HEK293 (cell line): ENCODE data around the gene SP8.
A peak's percentile ranks its signal among the peaks of the same experiment; 100 is the strongest.

Experiments used
- CTCF ChIA-PET: fragments of 350-600 bp; formaldehyde crosslinking; extraction: SDS; loops from one replicate; lab custom pipeline; 2021; ENCODE audit warnings: antibody characterized with exemption; lab: Yijun Ruan, JAX
- POLR2A ChIA-PET: fragments of 300-600 bp; formaldehyde crosslinking; extraction: SDS; loops from one replicate; lab custom pipeline; 2020; ENCODE audit warnings: antibody characterized with exemption, inconsistent platforms; lab: Yijun Ruan, JAX
- H3K27ac ChIP-seq: fragments of 200-500 bp; sonication (Bioruptor generic); 2 replicates; pipeline ENCODE4 v1.5.1; 2014; ENCODE audit warnings: low read depth, low read length, control low read depth, inconsistent platforms; ENCODE audit errors: extremely low read depth
- H3K36me3 ChIP-seq, 2 experiments: fragments of 200-500 bp in 1 of 2; sonication (Bioruptor generic) in 1 of 2; 1 replicate in 1 of 2; 2 replicates in 1 of 2; pipeline ENCODE4 v1.5.1; 2014 to 2017; ENCODE audit warnings: inconsistent platforms in 2 of 2, low read length in 2 of 2; ENCODE audit not compliant: control insufficient read depth in 2 of 2, insufficient read depth in 1 of 2
- H3K4me1 ChIP-seq: fragments of 200-500 bp; sonication (Bioruptor generic); 2 replicates; pipeline ENCODE4 v1.5.1; 2014; ENCODE audit warnings: mild to moderate bottlenecking, low read length, inconsistent platforms; ENCODE audit not compliant: control insufficient read depth, insufficient read depth
- H3K4me3 ChIP-seq: 2 replicates; pipeline ENCODE4 v1.5.1; 2011; ENCODE audit warnings: low read depth, mild to moderate bottlenecking, control low read depth, low read length, moderate library complexity
- H3K9me3 ChIP-seq: fragments of 200-500 bp; sonication (Bioruptor generic); 2 replicates; pipeline ENCODE4 v1.5.1; 2014; ENCODE audit warnings: low read depth, low read length, inconsistent platforms; ENCODE audit not compliant: control insufficient read depth, insufficient read depth
- EGR2 ChIP-seq: fragments of 450-650 bp; formaldehyde crosslinking; IDR thresholded peaks from 2 replicates; pipeline ENCODE4 v1.5.1; 2016; ENCODE audit warnings: low read depth, missing biosample characterization, missing genetic modification characterization
- ELK4 ChIP-seq: IDR thresholded peaks from 2 replicates; pipeline ENCODE4 v1.6.1; 2011; ENCODE audit warnings: mild to moderate bottlenecking, low read depth, low read length, borderline replicate concordance
- GFI1B ChIP-seq: fragments of 450-650 bp; formaldehyde crosslinking; IDR thresholded peaks from 2 replicates; pipeline ENCODE4 v1.5.1; 2016; ENCODE audit warnings: missing biosample characterization, missing genetic modification characterization
- HOXD13 ChIP-seq: sonication (generic); formaldehyde crosslinking; IDR thresholded peaks from 2 replicates; pipeline ENCODE4 v1.8.0; 2022; ENCODE audit warnings: missing genetic modification reagents, borderline replicate concordance
- SCRT1 ChIP-seq: fragments of 450-650 bp; formaldehyde crosslinking; IDR thresholded peaks from 2 replicates; pipeline ENCODE4 v1.5.1; 2016; ENCODE audit warnings: missing biosample characterization, missing genetic modification characterization, borderline replicate concordance
- ZBTB10 ChIP-seq: fragments of 450-650 bp; formaldehyde crosslinking; IDR thresholded peaks from 2 replicates; pipeline ENCODE4 v1.5.1; 2016; ENCODE audit warnings: missing biosample characterization, missing genetic modification characterization
- ZBTB8A ChIP-seq: fragments of 450-650 bp; formaldehyde crosslinking; IDR thresholded peaks from 2 replicates; pipeline ENCODE4 v1.5.1; 2016; ENCODE audit warnings: missing biosample characterization, missing genetic modification characterization
- ZFP3 ChIP-seq: fragments of 450-650 bp; formaldehyde crosslinking; IDR thresholded peaks from 2 replicates; pipeline ENCODE4 v1.5.1; 2016; ENCODE audit warnings: low read depth, missing biosample characterization, missing genetic modification characterization
- ZNF138 ChIP-seq: fragments of 450-650 bp; formaldehyde crosslinking; IDR thresholded peaks from 2 replicates; pipeline ENCODE4 v1.5.1; 2016; ENCODE audit warnings: missing biosample characterization, missing genetic modification characterization, borderline replicate concordance
- ZNF18 ChIP-seq: fragments of 450-650 bp; formaldehyde crosslinking; IDR thresholded peaks from 2 replicates; pipeline ENCODE4 v1.5.1; 2016; ENCODE audit warnings: missing biosample characterization, missing genetic modification characterization
- ZNF280D ChIP-seq: fragments of 450-650 bp; formaldehyde crosslinking; IDR thresholded peaks from 2 replicates; pipeline ENCODE4 v1.5.1; 2016; ENCODE audit warnings: missing biosample characterization, missing genetic modification characterization
- ZNF302 ChIP-seq: fragments of 450-650 bp; formaldehyde crosslinking; IDR thresholded peaks from 2 replicates; pipeline ENCODE4 v1.5.1; 2016; ENCODE audit warnings: missing biosample characterization, missing genetic modification characterization, low read depth
- ZNF335 ChIP-seq: fragments of 450-650 bp; formaldehyde crosslinking; conservative IDR thresholded peaks from 2 replicates; pipeline ENCODE4 v1.5.1; 2016; ENCODE audit warnings: missing biosample characterization, missing genetic modification characterization
- ZNF394 ChIP-seq: fragments of 450-650 bp; formaldehyde crosslinking; IDR thresholded peaks from 2 replicates; pipeline ENCODE4 v1.5.1; 2016; ENCODE audit warnings: missing biosample characterization, missing genetic modification characterization, mild to moderate bottlenecking, moderate library complexity, borderline replicate concordance
- ZNF416 ChIP-seq: fragments of 450-650 bp; formaldehyde crosslinking; IDR thresholded peaks from 2 replicates; pipeline ENCODE4 v1.5.1; 2016; ENCODE audit warnings: missing biosample characterization, missing genetic modification characterization
- ZNF580 ChIP-seq: fragments of 450-650 bp; formaldehyde crosslinking; IDR thresholded peaks from 2 replicates; pipeline ENCODE4 v1.5.1; 2016; ENCODE audit warnings: missing biosample characterization, missing genetic modification characterization
- ZNF645 ChIP-seq: fragments of 450-650 bp; formaldehyde crosslinking; IDR thresholded peaks from 2 replicates; pipeline ENCODE4; 2016; ENCODE audit warnings: missing biosample characterization, missing genetic modification characterization
- ZNF747 ChIP-seq: fragments of 450-650 bp; formaldehyde crosslinking; IDR thresholded peaks from 2 replicates; pipeline ENCODE4 v1.5.1; 2016; ENCODE audit warnings: missing biosample characterization, missing genetic modification characterization
- ZNF785 ChIP-seq: fragments of 450-650 bp; formaldehyde crosslinking; IDR thresholded peaks from 2 replicates; pipeline ENCODE4 v1.5.1; 2016; ENCODE audit warnings: missing biosample characterization, missing genetic modification characterization
- ZXDB ChIP-seq: fragments of 450-650 bp; formaldehyde crosslinking; IDR thresholded peaks from 2 replicates; pipeline ENCODE4 v1.5.1; 2016; ENCODE audit warnings: missing biosample characterization, missing genetic modification characterization

SP8 gene

GRCh38 chr7:20786049-20786412 is 655 bp downstream of the SP8 start:
- no peaks in the 10 kb centered on the region for H3K36me3 ChIP-seq
- CTCF ChIA-PET, result interaction anchor here (0.6 to 0.7 kb wide), 3 partner anchors 80 to 700 kb away, joined by 3 to 4 read pairs (median 3); no protein-coding TSS in a partner anchor
- H3K4me3 ChIP-seq, result peak overlapping the region; percentile 78
- TF ChIP-seq ZNF335 (tag by site-specific recombination) (peak; percentile 34; the same call in 1 of the 2 replicates), SCRT1 (tag by site-specific recombination) (no peak)
- H3K4me1 ChIP-seq, result no peaks in the 10 kb centered on the region
- peak overlapping the region; percentile 34; the same call in 1 of the 2 replicates for H3K27ac ChIP-seq
- POLR2A ChIA-PET, result interaction anchor here (2.5 kb wide), 1 partner anchor 11 kb away, joined by 15 read pairs; no protein-coding TSS in a partner anchor
- H3K9me3 ChIP-seq, result no peaks in the 10 kb centered on the region

GRCh38 chr7:20785157-20786048 is 1.3 kb downstream of the SP8 start:
- Histone ChIP-seq H3K4me1 (no peaks in the 10 kb centered on the region), H3K27ac (peak overlapping the region; percentile 63; the same call in 1 of the 2 replicates), H3K9me3 (no peaks in the 10 kb centered on the region), H3K36me3 (no peaks in the 10 kb centered on the region), H3K4me3 (peak overlapping the region; percentile 78)
- CTCF ChIA-PET, result interaction anchor here (0.6 to 0.8 kb wide), 3 partner anchors 309 to 700 kb away, joined by 3 to 7 read pairs (median 4); no protein-coding TSS in a partner anchor
- POLR2A ChIA-PET, result interaction anchor here (2.5 kb wide), 1 partner anchor 12 kb away, joined by 15 read pairs; no protein-coding TSS in a partner anchor
- peak; percentile 48; the same call in 1 of the 2 replicates for TF ChIP-seq EGR2 (tag by site-specific recombination)
- TF ChIP-seq ZNF138 (tag by site-specific recombination), result no peak
- TF ChIP-seq ZXDB (tag by site-specific recombination), result no peak
- TF ChIP-seq GFI1B, result no peak
- TF ChIP-seq ZNF302, result no peak
- 0 out of 2 replicates have a peak, but pooled peaks have one; percentile 3 for TF ChIP-seq ZBTB8A (tag by site-specific recombination)
- TF ChIP-seq ZNF645 (tag by site-specific recombination), result no peak
- TF ChIP-seq ZNF785, result no peak
- no peak for TF ChIP-seq ELK4
- no peak for TF ChIP-seq ZNF747 (tag by site-specific recombination)
- no peak for TF ChIP-seq ZNF18 (tag by site-specific recombination)
- no peak for TF ChIP-seq HOXD13 (CRISPR knock-in tag)
- TF ChIP-seq ZNF394 (tag by site-specific recombination), result no peak
- TF ChIP-seq ZNF280D, result no peak
- TF ChIP-seq ZFP3 (tag by site-specific recombination), result no peak
- TF ChIP-seq ZNF416 (tag by site-specific recombination), result no peak
- TF ChIP-seq ZNF580 (tag by site-specific recombination), result no peak
- TF ChIP-seq ZBTB10 (tag by site-specific recombination), result 0 out of 2 replicates have a peak, but pooled peaks have one; percentile 39
